GM19372 (cell line): Measurements from ENCODE around the gene ITPRID1.
"Not testable (repeated sequence)": the region's sequence is repeated elsewhere in the genome, so short reads cannot be mapped to it uniquely, and the experiment has no call there.

Experiments
- ATAC-seq: cut with Tn5 transposase; IDR thresholded peaks from one replicate; pipeline ENCODE4 v1.9.1; 2021; ENCODE audit warnings: mild to moderate bottlenecking, low read depth, moderate library complexity; ENCODE audit not compliant: unreplicated experiment

Gene ITPRID1

DNA sequence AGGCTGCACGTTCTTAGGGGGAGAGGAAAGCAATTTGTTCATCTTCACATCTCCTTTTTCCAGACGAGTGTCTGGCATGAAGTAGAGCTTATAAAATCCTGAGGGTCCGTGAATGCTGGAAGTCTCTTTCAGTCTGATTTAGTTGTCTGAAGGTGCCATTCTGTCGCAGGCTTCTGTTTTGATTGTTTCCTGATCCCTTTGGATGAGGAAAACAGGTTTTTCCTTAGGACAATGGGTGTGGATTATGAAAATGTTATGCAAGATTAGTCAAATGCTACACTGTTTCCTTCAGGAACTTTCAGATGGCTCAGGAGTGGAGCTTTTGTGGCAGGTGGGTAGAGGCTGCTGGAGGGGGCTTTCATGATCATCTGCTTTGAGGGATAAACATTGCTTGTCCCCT is at the start of gene ITPRID1:
ITPRID1 (plus strand) TSS at position 301 of the 400 bp plus-strand sequence. CDS start 38,935 bp downstream, outside the sequence.
- ATAC-seq, result no peak

DNA sequence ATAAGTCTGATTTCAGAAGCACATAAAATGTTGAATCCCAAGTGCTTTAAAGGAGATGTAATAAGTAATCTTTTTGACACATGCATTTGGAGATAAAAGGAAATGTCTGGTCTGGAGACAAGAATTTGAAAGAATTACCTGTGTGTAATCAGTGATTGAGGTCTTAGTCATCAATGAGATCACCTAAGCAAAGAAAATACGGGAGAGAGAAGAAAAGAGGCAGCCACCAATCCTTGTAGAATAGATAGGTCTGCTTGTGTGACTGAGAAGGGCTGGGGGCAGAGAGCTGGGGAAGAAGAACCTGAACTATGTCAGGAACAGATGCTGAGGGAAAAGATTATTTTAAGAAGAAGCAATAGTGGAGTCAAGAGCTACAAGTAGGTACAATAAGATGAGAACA is 49.3 kb upstream of the ITPRID1 start:
- no peak for ATAC-seq

DNA sequence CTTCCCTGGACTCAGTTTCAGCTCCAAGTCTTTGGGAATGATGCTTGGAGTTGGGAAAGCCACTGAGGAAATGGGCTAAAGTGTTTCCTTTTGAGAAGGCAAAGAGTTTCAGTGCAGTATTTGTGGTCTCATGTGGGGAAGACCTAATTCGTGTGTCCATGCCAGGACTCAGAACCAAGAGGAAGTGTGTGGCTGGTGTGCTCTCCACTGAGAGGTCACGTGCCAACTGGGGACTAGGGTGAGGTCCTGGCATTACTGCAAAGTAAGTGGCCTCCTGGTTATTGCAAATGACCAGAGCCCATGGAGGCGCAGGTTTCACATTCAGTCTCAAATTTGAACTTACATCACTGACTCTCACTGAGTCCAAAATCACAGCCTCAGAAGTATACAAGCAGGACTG is 48.6 kb upstream of the ITPRID1 start:
- ATAC-seq, result no peak

DNA sequence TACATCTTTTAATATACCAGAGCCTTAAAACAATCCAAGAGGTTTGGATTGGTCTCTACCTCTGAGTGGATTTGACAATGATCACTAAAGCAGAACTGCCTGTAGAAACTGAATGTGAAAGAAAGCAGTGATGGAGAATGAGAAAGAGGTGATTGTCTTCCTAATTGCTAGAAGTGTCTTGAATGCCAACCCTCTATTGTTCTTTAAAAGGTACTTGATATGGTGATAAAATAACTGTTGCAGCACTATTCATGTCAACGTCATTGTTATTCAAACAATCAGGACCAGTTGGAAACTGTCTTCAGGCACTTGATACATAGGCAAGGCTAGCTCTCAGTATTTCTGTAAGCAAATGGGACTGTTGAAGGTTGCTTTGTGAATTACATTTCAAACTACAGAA is 47.9 kb upstream of the ITPRID1 start:
- no peak for ATAC-seq

DNA sequence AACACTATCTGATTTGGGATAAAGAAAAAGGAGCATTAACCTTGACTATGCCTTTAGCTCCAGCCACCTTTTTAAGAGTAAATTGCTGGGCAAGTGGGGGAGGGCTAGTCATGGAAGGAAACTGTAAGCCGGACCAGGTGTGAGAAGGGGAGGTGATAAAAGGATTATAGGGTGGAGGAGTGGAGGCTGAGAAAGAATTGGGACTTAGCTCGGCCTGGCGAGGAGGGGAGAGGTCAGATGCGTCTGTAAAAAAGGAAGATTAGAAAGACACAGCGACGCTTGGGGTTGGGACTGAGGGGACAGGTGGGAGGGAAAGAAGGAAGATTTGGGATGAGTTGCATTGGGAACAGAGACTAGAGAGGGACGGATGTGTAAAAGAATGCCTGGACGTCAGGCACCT is 43.0 kb upstream of the ITPRID1 start:
- not testable (repeated sequence) for ATAC-seq

DNA sequence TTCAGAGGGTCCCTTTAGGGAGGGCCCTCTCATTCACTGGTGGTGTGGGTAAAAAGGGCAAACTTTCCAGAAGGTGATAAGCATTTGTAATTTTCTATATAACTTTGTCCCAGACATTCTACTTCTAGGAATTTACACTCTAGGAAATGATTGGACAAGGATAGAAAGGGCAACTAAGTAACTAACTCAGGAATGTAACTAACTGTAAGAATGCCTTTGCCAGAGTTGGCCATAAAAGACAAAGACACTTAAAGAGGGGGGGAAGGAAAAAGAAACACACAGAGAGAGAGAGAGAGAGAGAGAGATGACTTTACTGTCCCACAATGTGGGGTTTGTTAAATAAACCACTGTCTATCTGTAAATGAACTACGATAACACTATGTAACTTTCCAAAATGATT is 38.5 kb upstream of the ITPRID1 start:
- no peak for ATAC-seq

DNA sequence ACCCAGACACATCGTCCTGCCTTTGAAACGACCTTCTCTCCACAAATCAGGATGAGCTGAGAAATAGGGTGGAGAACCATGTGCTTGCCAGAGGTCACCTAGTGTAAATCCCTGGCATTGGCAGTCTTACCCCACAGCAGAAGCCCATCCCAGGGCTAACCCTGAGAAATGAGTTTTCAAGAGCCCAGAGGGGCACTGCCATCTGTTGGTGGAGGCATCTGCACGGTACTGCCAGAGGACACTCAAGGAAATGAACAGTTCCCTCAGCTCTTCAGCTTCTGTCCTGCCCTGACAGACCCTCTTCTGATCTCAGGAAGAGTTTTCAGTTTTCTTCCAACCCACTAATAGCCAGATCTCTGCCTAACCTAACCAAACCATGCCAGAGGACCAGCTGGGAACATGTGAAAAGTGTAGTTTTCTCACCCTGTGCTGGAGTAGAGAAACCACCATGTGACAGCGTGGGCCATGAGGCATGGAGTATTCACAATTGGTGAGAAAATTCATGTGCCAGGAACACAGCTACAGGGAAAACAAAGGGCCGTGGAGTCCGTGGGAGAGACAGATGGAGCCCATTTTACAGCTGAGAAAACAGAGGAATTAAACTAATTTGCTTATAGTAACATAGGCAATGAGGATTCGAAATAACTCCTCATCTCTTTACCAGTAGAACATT is 37.7 kb upstream of the ITPRID1 start:
- ATAC-seq, result no peak

DNA sequence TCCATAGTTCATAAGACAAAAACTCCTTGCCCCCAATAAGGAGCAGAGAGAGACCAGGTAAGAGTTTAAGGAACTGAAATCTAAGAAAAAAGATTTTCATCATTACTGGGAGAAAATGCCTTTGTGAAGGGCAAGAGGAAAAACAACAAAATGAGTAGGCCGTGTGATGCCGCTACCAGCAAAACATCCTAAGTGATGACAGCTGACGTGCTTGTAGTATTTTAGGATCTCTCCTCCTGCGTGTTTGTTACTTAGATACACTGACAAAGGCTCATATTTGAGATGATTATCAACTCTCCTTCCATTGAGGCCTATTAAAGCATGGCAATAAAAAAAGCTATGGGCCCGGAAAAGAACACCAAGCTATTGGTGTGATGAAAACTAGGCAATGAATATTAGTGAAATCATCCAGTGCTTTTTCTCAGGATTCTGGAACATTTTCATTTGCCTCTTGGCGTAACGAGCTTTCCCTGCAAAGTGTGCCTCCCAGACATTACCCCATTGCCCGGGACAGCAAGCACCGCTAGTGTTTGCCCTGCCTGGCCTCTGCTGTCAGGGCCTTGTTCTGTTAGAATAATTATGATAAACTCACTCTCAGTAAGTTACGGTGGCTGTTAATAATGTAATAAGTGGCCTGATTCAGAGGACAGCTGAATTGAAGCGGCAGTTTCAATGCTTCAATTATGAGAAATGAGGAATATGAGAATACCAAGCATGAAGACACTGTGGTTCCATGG is 36.8 kb upstream of the ITPRID1 start:
- ATAC-seq, result no peak

DNA sequence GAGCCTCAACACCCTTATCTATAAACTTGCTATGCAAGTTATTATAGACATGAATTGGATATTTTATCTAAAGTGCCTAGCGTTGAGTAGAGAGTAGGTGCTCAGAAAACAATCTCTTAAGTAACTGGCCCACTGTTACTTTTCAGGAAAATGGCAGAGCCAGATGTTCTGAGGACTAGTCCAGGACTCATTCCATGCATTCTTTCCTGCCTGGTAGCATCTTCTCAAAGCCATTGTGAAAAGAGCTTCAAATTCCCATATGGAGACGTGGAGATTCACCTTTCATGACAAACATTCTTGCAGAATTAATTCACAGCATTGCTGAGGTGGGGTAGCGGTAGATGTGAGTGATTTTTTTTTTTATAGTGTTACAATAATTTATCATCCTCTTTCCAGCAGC is 35.9 kb upstream of the ITPRID1 start:
- ATAC-seq, result no peak

DNA sequence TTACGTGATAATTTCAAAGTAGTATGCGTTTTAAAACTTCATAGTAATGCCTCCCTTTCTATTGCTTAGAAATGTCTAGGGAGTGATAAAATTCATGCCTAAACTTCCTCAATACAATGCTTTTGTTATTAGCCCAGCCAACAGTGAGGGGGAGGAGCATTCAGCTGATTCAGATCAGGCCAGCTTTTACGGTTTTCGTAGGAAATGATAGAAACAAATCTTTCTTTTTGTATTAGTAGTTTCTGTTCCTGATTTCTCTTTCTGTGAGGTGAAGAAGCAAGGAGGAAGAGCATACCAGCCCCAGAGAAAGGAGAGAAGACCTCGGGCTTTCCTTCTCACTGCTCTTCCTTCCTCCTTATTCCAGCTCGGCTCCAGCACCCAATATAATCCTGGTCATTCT is 35.2 kb upstream of the ITPRID1 start:
- ATAC-seq, result peak; percentile 80

DNA sequence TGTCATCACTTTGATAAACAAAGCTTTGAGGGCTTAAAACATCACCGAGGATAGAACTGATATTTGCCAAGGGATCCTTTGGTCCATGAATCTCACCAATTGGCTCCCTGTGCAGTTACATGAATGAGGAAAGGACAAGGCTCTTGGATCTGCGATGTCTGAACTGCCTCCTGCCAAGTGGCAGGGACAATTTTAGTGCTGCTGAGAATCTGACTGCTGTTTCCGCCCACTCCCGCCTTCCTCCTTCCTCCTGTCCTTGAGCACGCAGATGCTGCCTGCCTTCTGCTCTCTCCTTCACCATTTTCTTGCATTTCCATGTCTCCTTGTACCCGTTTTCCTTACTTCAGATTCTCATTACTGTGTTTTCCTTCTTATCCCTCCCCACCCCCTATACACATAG is 26.8 kb upstream of the ITPRID1 start:
- no peak for ATAC-seq

DNA sequence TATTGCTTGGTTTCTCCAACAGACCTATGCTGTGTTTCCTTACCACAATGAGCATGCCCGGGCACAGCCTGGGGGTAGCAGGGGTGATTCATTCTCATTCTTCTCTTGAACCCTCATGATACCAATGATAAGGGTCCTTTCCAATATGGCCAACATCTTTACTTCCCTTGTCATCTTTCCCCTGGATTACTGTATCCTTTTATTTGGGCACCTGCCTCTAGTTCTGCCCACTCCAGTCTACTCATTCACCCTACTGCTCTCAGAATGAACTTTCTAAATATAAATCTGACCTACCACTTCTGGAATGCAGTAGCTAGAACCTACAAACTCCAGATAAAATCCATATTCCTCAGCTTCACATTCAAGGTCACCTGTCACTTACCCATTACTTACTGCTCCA is 26.4 kb upstream of the ITPRID1 start:
- ATAC-seq, result no peak

DNA sequence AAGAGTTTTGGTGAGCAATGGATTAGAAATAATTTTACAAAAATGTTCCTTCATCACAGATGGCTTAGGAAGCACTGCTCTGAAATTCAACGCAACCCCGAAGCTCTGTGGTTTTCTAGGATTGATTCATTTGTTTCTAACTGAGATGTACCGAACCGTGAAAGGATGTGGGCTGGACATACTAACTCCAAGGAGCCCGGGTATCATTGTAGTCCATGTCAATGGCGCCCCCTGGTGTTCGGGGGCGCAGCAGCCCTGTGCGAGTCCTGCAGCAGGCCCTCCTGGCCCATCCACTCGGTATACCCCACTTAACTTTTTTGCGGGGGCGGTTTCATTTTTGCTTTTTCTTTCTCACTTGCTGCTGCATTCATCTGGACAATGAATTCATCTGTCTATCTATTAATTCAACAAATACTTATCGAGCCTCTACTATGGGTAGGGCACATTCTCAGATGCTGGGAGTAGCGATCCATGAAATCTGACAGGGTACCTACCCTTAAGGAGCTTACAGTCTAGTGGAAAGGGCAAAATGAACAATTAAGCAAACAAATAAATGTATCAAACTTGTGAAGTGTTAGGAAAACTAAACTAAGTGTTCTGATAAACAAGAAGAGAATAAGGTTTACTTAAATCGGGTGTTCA is 25.2 kb upstream of the ITPRID1 start:
- ATAC-seq, result peak; percentile 99

DNA sequence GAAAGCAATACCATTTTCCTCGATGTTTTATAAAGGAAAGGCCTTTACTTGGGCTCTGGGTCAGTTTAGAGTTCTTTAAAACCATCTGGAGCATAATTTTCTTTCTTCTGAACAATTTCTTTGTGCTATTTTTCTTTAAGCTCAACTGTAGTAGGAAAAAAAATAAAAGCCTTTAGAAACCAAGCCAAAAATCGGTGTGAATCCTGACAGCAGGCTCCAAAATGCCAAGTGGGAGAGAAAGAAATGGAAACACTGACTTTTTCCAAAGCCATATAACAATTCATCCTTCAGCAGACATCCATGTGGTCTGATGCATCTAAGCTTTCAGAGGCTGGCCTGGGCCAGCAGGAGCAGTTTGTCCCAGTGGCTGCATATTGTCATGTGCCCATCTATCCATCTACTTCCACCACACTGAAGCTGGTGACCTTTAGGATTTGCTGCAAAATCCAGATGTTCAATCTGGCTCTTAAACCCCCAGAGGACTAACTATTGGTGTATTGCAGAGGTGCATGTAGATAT is 23.0 kb upstream of the ITPRID1 start:
- no peak for ATAC-seq

DNA sequence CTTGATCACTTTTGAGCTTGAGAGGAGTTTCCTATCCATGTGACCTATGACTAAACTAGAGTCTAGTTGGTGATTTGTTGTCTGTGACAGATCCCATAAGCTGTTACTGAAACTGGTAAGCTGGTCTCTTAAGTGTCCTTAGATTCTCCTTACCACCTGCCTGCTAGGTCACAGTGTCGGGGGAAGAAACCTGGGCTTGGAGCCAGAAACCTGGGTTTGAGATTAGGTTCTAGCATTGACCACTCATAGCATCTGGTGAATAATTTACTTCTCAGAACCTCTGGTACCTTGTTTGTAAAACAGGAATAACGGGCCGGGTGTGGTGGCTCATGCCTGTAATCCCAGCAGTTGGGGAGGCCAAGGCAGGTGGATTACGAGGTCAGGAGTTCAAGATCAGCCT is 21.8 kb upstream of the ITPRID1 start:
- no peak for ATAC-seq

DNA sequence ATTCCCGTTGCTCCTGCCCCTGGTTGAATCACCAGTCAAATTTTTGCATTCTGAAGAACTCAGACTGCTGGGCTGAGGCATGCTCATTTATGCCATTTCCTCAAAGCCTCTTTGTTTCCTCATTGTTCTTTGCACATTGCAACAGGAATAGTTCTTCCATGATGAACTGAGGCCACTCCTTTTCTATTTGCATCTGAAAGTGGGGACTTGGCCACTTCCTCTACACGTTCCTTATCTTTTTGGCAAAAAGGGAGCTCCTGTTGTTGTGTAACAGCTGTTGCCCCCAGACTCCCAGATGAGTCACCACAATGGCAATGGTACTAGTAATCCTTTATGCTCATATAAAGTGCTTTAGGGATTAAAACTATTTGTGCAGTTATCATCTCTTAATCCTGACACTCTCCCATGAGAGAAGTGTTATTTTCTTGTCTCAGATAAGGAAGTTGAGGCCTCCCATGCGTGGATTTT is 20.1 kb upstream of the ITPRID1 start:
- ATAC-seq, result no peak

DNA sequence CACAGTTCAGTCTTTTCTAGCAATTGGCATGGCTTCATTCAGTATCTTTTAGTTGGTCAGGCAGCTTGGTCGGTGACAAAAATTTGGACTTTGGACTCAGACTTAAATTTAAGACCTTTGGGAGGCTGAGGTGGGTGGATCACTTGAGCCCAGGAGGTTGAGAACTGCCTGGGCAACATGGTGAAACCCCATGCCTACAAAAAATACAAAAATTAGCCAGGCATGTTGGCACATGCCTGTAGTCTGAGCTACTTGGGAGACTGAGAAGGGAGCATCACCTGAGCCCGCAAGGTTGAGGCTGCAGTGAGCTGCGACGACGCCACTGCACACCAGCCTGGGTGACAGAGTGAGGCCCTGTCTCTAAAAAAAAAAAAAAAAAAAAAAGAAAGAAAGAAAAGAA is 19.5 kb upstream of the ITPRID1 start:
- no peak for ATAC-seq

DNA sequence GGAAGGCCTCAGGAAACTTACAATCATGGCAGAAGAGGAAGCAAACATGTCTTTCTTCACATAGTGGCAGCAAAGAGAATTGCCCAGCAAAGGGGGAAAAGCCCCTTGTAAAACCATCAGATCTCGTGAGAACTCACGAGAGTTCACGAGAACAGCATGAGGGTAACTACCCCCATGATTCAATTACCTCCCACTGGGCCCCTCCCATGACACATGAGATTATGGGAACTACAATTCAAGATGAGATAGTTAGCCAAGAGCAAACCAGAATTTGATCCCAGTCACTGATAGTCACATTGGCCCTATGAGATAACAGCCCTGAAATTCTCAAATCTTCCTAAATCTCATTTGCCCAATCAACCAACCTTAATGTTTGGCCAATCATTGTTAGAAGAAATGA is 18.2 kb upstream of the ITPRID1 start:
- no peak for ATAC-seq

DNA sequence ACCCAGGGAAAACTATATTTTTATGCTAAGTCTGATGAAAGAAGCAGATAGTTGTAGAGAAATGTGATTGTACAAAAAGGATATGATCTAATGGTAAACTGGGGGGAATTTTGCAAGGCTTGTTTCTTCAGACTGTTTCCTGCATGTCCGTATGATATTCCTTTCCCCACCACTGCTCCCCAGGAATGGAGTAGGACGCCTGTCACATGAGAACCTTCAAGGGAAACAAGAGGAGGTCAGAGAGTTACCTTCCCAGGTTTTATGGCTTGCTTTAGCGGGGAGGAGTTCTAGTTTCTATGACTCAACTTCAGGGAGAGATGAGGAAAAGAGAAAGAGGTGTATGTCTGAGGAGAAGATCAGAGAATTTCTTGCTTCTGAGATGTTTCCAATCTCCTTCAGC is 16.4 kb upstream of the ITPRID1 start:
- ATAC-seq, result no peak

DNA sequence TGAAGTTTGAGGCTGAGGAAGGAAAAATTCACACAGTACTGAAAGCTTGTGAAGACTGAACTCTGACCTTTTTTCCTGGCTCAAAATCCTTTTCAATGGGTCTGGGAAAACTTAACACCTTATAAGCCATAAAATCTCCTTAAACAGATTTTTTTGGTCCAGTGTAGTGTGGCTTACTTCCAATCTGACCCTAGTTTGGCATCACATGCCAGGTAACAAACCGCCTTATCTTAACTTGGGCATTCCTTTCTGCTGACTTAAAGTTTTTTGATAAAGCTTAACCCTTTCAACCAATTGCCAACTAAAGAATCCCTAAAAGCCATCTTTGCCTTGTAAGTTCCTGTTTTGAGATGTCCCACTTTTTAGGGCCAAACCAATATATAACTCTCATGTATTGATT is 13.2 kb upstream of the ITPRID1 start:
- ATAC-seq, result no peak

DNA sequence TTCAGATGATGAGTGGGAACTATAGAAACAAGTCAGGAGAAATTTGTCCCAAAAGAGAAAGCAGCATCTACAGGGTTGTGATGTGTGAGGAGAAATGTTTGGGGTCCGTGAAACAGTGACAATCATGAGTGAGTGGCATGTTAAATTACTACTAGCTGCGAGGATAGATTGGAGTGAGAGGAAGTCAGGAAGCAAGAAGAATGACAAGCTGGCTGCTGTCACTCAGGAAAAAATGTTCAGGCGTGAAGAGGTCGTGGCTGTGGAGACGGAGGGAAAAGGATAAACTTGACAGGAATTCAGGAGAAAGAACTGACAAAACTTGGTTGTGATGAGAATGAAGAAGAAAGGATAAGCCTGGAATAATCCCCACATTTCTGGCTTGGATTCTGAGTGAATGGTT is 5.1 kb upstream of the ITPRID1 start:
- ATAC-seq, result no peak
